OCI-LY3 (cell line): ENCODE results near the gene ZNF488.

Experiments used
- H2AFZ ChIP-seq: fragments of 200-600, 300-600 bp; shearing (Covaris generic); 2 replicates; pipeline ENCODE4 v1.6.0; 2014; ENCODE audit warnings: antibody characterized with exemption, low read depth, low read length
- H3K27ac ChIP-seq: fragments of 200-600, 300-600 bp; sonication (generic); 2 replicates; pipeline ENCODE4 v1.5.1; 2014; ENCODE audit warnings: mild to moderate bottlenecking, low read length, moderate library complexity, mixed read lengths
- H3K27me3 ChIP-seq: fragments of 200-600, 300-600 bp; sonication (generic); 2 replicates; pipeline ENCODE4 v1.6.1; 2014; ENCODE audit warnings: low read depth, low read length, mixed read lengths
- H3K36me3 ChIP-seq: fragments of 200-600, 300-600 bp; sonication (generic); replicated peaks from 2 replicates; pipeline ENCODE3; 2014; ENCODE audit warnings: low read depth, low read length, mixed read lengths
- H3K4me1 ChIP-seq: fragments of 300-600, 200-600 bp; sonication (generic); 2 replicates; pipeline ENCODE4 v1.6.1; 2014; ENCODE audit warnings: low read length, mixed read lengths
- H3K4me2 ChIP-seq: fragments of 200-600, 300-600 bp; sonication (generic); 2 replicates; pipeline ENCODE4 v1.6.1; 2014; ENCODE audit warnings: low read length, mixed read lengths
- H3K4me3 ChIP-seq: fragments of 300-600, 200-600 bp; sonication (generic); 2 replicates; pipeline ENCODE4 v1.5.1; 2014; ENCODE audit warnings: antibody characterized with exemption, mild to moderate bottlenecking, low read length, moderate library complexity
- H3K79me2 ChIP-seq: fragments of 300-600, 200-600 bp; shearing (Covaris generic); 2 replicates; pipeline ENCODE4 v1.6.1; 2014; ENCODE audit warnings: mild to moderate bottlenecking, low read length, mixed read lengths
- H3K9ac ChIP-seq: fragments of 300-600, 200-600 bp; shearing (Covaris generic); 2 replicates; pipeline ENCODE4 v1.6.0; 2014; ENCODE audit warnings: mild to moderate bottlenecking, low read length, moderate library complexity
- H3K9me3 ChIP-seq: fragments of 200-600, 300-600 bp; shearing (Covaris generic); 2 replicates; pipeline ENCODE4 v1.6.1; 2014; ENCODE audit warnings: low read length, mixed read lengths; ENCODE audit not compliant: insufficient read depth
- H4K20me1 ChIP-seq: fragments of 200-600, 300-600 bp; sonication (generic); 2 replicates; pipeline ENCODE4 v1.6.1; 2016; ENCODE audit warnings: low read length, mixed read lengths; ENCODE audit not compliant: insufficient read depth
- CTCF ChIP-seq: fragments of 200-600, 300-600 bp; sonication (generic); IDR thresholded peaks from 2 replicates; pipeline ENCODE4 v1.5.1; 2014; ENCODE audit warnings: antibody characterized with exemption, low read length, low read depth
- EZH2phosphoT487 ChIP-seq: fragments of 200-600 bp; shearing (Covaris generic); IDR thresholded peaks from 2 replicates; pipeline ENCODE4 v1.6.1; 2018; ENCODE audit warnings: antibody characterized with exemption, mixed run types, low read depth

Gene ZNF488

GRCh38 chr10:47357911-47358310, 26.2 kb downstream of the ZNF488 start:
- Histone ChIP-seq H3K79me2 (no peaks in the 10 kb centered on the region), H2AFZ (no peak overlapping the region), H3K4me3 (no peak overlapping the region), H3K4me1 (no peaks in the 10 kb centered on the region), H3K27me3 (no peaks in the 10 kb centered on the region), H3K9ac (no peak overlapping the region), H4K20me1 (no peaks in the 10 kb centered on the region), H3K4me2 (no peak overlapping the region), H3K36me3 (no peaks in the 10 kb centered on the region), H3K27ac (no peak overlapping the region), H3K9me3 (no peaks in the 10 kb centered on the region)
- TF ChIP-seq CTCF = no peak
- no peak for TF ChIP-seq EZH2phosphoT487

GRCh38 chr10:47357131-47357582, 26.9 kb downstream of the ZNF488 start:
- H3K9ac ChIP-seq = no peak overlapping the region

GRCh38 chr10:47356708-47357107, 27.4 kb downstream of the ZNF488 start:
- Histone ChIP-seq H3K79me2 (no peaks in the 10 kb centered on the region), H3K9ac (no peak overlapping the region), H4K20me1 (no peaks in the 10 kb centered on the region), H3K27me3 (no peaks in the 10 kb centered on the region), H3K4me1 (no peaks in the 10 kb centered on the region), H3K4me3 (no peak overlapping the region), H3K4me2 (no peak overlapping the region), H3K9me3 (no peaks in the 10 kb centered on the region), H3K36me3 (no peaks in the 10 kb centered on the region), H3K27ac (no peak overlapping the region), H2AFZ (no peak overlapping the region)
- TF ChIP-seq EZH2phosphoT487 (no peak), CTCF (no peak)

More at GRCh38 chr10:47357131-47357582, 26.9 kb downstream of the ZNF488 start:
- no peaks in the 10 kb centered on the region for H3K9me3 ChIP-seq
- H3K4me2 ChIP-seq = no peak overlapping the region
- no peaks in the 10 kb centered on the region for H4K20me1 ChIP-seq
- H2AFZ ChIP-seq = no peak overlapping the region
- no peaks in the 10 kb centered on the region for H3K4me1 ChIP-seq
- no peak overlapping the region for H3K27ac ChIP-seq
- no peaks in the 10 kb centered on the region for H3K36me3 ChIP-seq
- no peaks in the 10 kb centered on the region for H3K27me3 ChIP-seq
- no peak overlapping the region for H3K4me3 ChIP-seq
- no peak for TF ChIP-seq EZH2phosphoT487
- TF ChIP-seq CTCF = no peak
- H3K79me2 ChIP-seq = no peaks in the 10 kb centered on the region

GRCh38 chr10:47354900-47355299, 29.2 kb downstream of the ZNF488 start:
- Histone ChIP-seq H3K9me3 (no peaks in the 10 kb centered on the region), H3K27me3 (no peaks in the 10 kb centered on the region), H3K36me3 (no peaks in the 10 kb centered on the region), H4K20me1 (no peaks in the 10 kb centered on the region), H2AFZ (no peak overlapping the region), H3K4me3 (no peak overlapping the region), H3K79me2 (no peaks in the 10 kb centered on the region), H3K27ac (no peak overlapping the region), H3K4me1 (no peaks in the 10 kb centered on the region), H3K4me2 (no peak overlapping the region), H3K9ac (no peak overlapping the region)
- no peak for TF ChIP-seq EZH2phosphoT487
- no peak for TF ChIP-seq CTCF
